Measurements from ENCODE around the gene MSI2. TPM values are rescaled to one million over a fixed set of nuclear protein-coding genes. Genes with fewer than 3 reads are reported as not detected.
A peak's percentile ranks its signal among the peaks of the same experiment; 100 is the strongest.

Gene MSI2
- total RNA-seq, 1 donor from 2014 or later, result 110 TPM

DNA sequence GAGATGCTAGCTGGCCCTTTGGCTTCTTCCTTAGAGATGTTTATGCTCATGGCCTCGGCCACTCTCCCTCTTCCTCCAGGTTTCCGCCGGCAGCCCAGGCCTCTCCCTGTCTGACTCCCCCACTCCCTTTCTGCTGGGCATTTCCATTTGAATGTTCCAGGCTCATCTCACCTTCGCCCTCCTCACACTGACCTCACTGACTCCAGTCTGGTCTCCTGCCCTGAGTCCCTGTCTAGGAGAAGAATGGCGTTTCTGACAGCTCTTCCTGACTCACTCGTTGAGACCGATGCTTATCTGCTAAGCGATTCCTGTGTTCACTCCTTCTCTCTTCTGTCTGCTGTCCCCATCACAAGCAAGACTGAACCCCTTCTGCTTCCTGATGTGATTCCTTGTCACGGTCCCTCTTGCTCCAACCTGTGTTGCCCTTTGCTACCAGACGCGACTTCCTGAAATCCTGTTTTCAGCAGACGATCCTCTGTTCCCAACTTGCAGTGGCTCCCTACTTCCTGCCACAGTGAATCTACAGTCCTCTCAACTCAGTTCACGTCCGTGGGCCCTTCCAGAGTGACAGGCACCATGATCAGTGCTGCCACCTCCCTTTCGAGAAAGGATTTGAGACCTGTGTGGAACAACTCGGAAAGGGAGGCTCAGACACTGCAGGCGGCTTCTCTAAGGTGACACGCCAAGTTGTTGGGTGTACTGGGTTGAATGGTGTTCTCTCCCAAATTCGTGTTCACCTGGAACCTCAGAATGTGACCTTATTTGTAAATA is 176.4 kb downstream of the MSI2 start:
- intact Hi-C loops (cut with DNase I), result no loop called here
- ATAC-seq (ENCODE audit: poor library complexity) (peak; percentile 8), DNase-seq (no peak)

DNA sequence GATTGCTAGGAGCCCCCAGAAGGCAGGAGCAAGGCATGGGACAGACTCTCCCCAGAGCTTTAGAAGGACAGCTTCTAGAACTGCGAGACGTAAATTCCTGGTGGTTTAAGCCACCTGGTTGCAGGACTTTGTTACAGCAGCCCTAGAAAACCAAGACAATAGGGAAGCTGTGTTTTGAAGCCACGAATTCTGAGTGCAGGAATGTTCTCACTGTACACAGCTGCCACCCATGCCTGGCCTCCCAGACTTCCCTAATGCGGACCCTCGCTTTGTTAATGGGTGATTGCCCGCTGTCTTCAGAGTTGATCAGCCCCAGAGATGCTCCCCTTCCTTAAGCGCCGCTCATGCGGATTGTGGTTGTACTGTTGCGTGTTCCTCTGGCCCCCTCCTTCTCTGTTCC is 177.1 kb downstream of the MSI2 start:
- DNase-seq (no peak), ATAC-seq (ENCODE audit: poor library complexity) (no peak)
- intact Hi-C loops (cut with DNase I), result no loop called here

DNA sequence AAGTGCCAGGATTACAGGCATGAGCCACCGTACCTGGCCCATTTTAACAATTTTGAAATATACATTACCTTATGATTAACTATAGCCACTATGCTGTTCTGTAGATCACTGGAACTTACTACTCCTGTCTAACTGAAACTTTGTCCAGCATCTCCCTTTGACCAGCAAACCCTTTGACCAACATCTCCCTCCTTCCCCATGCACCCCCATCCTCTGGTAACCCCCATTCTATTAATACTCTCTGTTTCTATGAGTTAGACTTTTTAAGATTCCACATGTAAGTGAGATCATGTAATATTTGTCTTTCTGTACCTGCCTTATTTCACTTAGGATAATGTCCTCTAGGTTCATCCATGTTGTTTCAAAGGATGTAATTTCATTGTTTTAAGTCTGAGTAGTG is 178.0 kb downstream of the MSI2 start:
- intact Hi-C loops (cut with DNase I), result no loop called here
- ATAC-seq (ENCODE audit: poor library complexity) (no peak), DNase-seq (no peak)

DNA sequence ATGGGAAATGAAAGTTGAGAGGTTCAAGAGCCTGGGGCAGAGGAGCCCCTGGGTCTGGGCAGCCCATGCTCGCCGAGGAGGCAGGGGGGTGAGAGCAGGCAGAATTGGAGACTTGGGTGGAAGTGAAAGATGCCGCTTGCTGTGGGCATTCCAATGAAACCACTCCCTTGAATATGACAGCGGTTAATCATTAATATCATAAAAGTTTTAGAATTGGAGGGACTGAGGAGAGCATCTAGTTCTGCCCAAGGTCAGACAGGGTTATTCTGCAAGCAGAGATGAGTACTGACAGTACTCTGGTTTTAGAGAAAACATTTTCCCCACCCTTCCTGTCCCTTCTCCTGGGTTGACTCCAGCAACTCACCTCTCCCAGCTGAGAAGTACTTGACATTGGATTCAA is 180.2 kb downstream of the MSI2 start:
- intact Hi-C loops (cut with DNase I), result no loop called here

DNA sequence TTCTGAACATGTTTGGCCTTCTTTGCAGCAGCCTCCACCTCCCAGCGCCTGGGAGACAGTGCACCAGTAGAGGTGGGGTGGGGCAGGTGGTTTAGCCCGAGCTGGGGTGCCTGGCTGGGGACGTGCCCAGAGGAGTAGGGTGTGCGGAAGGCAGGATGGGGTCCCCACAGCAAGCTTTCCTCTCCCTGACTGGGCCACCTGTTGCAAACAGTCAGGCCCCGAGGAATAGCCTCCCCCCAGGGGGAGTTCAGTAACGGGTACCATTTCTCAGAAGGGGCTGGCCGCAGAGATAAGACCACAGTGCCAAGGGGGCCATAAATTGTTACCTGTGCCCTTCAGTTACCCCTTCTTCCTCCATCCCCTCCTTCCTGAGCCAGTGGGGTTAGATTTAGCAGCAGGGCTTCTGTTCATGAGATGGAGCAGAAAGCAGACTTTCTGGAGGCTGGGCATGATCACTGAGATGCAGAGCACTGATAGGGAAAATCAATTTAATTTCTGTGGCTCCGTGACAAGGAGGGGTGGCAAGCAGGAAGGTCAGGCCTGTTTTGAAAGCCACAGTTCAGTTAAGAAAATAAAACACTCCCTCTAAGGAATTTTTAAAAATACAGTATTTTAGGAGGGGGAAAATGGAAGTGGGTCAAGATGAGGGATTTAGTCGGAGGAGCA is 181.9 kb downstream of the MSI2 start:
- intact Hi-C loops (cut with DNase I), result no loop called here
- DNase-seq (no peak), ATAC-seq (ENCODE audit: poor library complexity) (no peak)

More for the DNA sequence above, 180.2 kb downstream of the MSI2 start:
- DNase-seq (no peak), ATAC-seq (ENCODE audit: poor library complexity) (no peak)

DNA sequence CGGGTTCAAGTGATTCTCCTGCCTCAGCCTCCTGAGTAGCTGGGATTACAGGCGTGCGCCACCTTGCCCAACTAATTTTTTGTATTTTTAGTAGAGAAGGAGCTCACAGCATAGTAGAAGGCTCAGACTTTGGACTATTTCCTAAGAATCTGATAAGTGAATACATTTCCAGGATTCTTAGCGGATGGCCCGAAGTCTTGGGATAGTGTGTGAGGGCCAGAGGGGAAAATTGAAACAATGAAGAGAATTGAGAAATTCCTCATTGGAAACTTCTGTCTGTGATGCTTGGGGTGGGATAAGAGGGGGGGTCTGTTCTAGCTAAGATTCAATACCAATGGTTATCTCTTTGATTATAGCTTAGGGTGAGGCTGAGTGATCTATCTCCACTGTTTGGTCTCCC is 183.3 kb downstream of the MSI2 start:
- no peak for DNase-seq
- intact Hi-C loops (cut with DNase I), result loop anchor here (10.0 kb wide), 1 partner anchor 185 kb away; the partner anchor contains the start of gene MSI2
- ATAC-seq (ENCODE audit: poor library complexity), result no peak

DNA sequence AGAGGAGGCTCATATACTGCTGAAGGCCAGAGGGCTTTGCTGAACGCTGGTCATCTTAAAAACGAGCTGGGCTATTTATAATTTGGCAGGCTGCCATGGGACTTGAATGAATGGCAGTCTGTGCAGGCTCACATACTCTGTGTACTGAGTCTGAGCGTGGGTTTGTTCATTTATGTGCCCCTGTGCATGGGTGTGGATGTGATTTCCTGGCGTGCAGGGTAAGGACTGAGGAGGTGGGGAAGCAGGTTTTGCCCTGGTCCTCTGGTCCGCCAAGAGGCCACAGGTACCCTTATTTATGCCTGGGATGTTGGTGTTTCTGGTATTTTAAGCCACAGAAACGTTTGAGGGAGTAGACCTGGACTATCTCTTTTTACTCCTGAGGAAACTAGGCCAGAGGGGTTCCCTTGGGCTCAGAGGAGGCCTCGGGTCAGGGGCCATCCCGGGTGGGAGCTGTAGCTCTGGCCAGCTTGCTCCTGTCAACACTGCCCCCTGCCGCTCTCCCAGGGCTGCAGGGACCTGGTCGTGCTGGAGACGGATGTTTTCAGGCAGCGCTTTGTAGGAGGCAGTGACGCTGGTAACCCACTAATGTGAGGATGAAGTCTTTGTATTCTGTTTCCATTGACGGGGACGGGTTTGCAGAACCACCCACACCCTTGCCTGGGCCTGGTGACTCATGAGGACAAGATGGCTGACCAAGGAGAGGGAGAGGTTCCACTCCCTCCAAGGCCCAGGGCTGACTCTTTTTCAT is 184.4 kb downstream of the MSI2 start:
- DNase-seq, result peak; percentile 69
- peak; percentile 87 for ATAC-seq (ENCODE audit: poor library complexity)
- intact Hi-C loops (cut with DNase I), result loop anchor here (10.0 kb wide), 1 partner anchor 186 kb away; the partner anchor contains the start of gene MSI2

DNA sequence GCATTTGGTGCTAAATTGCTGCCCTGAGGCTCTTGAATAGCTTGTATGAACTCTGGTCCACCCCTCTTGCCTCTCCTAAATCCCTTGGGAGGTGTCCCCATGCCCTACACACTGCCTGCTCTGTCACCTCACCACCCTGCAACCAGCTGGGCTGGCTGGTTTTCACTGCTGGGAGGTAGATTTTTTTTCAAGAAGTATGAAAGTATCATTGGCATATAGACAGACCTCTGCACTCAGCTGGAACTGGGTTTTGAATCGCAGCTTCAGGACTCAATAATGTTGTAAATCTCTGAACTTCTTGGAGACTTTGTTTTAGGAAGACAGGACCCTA is 184.9 kb downstream of the MSI2 start:
- intact Hi-C loops (cut with DNase I), result loop anchor here (10.0 kb wide), 1 partner anchor 186 kb away; the partner anchor contains the start of gene MSI2
- DNase-seq (no peak), ATAC-seq (ENCODE audit: poor library complexity) (no peak)

DNA sequence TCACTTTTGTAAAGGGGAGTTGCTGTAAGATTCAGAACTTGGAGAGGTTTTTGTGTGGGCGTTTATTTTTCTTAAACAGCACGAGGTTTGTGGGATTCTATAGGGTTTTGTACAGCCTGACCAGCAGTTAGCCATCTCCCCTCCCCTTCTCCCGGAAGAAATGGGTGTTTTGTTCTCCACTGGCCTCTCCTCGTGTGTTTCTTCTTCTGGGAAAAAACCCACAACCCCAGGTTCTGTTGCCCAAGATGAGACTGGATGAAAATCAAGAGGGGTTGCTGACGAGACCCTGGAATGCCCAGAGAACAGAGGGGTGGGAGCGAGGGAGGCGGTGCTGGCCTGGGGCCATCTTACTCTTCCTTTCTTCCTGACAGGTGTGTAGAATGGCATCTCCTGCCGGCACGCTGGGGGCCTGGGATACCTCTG is 186.1 kb downstream of the MSI2 start:
- no peak for ATAC-seq (ENCODE audit: poor library complexity)
- DNase-seq, result no peak
- intact Hi-C loops (cut with DNase I), result loop anchor here (10.0 kb wide), 1 partner anchor 188 kb away; the partner anchor contains the start of gene MSI2

DNA sequence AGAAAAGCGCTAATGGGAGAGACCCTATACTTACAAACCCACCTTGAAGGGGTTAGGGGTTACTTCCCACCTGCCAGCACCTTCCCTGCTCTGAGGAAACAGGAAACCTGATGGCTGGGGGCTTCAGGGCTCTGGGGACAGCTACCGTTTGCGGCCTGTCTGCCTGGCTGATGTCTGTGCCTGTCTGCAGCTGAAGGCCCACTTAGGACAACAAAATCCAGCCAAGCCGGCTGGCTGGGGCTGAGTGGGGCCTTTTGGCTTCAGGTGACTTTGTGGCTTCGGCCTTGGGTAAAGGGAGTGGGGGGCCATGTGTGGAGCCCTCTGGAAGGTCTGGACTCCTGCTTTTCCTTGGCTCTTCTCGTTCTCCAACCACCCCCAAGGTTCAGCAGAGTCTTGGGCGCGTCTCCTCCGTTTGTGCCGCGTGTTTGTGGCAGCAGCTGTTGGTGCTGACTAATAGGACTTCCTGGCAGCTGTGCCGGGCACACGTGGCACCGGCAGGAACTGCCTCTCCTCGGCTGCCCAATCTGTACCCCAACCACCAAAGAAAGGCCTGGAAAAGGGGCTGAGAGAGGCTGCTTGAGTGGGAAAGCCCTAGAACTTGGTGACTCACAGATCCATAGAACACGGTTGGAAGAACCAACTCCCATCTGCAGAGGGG is 186.7 kb downstream of the MSI2 start:
- ATAC-seq (ENCODE audit: poor library complexity), result peak; percentile 51
- intact Hi-C loops (cut with DNase I), result loop anchor here (10.0 kb wide), 1 partner anchor 188 kb away; the partner anchor contains the start of gene MSI2
- DNase-seq, result peak; percentile 66

DNA sequence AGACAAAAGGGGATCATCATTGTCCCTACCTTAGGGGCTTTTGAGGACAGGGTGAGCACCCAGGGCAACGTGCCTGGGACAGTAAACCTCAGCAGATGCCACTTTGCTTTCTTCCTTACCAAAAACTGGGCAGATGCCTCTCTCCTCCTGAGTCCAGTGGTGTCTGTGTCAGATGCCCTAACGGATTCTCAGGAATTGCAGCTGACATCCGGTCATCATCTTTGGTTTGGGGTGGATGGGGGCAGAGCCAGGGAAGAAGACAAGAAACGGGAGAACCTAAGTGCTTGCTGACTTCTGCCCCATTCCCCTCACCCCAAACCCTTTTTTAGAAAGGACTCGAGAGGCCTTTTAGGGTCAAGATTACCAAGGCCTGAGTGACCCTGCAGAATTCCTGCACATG is 187.5 kb downstream of the MSI2 start:
- intact Hi-C loops (cut with DNase I), result loop anchor here (10.0 kb wide), 1 partner anchor 189 kb away; the partner anchor contains the start of gene MSI2
- ATAC-seq (ENCODE audit: poor library complexity) (no peak), DNase-seq (no peak)

DNA sequence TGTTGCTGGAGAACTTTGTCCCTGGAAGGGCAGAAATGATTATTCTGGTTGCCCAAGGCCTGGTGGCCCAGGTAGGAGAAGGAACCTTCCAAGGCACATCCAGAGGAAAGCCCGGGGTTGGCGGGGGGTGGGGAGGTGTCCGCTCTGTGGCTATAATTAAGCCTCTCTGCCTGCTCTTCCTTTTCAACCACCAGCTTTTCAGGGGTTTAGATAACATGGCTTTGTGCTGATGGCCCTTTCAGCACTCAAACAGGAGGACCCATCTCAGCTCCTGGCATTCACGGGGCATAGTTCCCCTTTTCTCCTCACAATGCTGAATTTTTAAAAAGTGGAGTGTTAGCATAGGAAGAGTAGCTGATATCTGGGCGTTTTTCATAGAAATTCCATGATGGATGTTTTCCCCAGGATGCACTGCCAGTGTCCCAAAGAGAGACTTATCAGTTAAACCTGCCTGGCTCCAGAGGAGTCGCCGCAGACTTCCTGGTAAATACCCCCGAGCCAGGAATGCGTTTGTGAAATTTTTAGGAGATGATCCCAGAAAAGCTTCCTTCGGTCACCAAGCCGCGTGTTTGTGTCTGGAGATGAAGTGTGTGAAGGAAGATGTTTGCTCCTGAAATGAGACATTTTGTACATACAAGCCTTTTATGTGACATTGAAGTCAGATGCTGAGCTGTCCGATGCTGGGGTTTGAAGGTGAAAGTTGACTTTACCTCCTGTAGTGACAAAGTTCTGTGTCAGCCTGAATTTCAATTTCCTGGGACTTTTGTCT is 188.5 kb downstream of the MSI2 start:
- no peak for ATAC-seq (ENCODE audit: poor library complexity)
- intact Hi-C loops (cut with DNase I), result loop anchor here (10.0 kb wide), 1 partner anchor 190 kb away; the partner anchor contains the start of gene MSI2
- no peak for DNase-seq

DNA sequence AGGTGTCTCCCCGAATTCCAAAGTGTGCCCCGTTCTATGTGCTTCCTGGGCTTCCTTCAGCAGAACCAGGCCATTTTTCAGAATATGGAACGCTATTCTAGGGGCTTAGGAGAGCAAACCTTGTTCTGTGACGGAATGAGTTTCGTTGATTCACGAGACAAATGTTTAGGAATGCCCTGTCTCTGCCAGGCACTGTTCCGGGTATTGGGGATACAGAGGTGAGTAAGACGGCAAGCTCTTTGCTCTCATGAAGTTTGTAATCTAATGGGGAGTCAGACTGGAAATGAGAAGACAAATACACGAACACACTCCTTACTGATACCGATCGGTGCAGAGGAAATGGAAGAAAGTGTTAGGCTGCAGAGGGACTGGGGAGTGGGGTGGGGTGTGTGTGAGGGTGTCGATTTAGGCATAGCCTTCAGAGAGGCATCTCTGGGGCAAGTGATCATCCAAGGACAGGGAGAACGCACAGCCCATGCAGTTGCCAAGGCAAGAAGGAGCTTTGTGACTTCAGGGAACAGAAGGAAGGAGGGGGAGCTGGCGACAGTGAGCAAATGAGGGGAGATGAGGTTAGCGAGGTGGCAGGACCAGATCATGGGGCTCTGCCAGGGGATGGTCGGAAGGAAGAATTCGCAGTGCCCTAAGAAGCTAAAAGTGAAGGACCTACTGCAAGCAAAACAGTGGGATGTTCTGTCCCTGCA is 189.6 kb downstream of the MSI2 start:
- intact Hi-C loops (cut with DNase I), result loop anchor here (10.0 kb wide), 1 partner anchor 191 kb away; the partner anchor contains the start of gene MSI2
- no peak for DNase-seq
- no peak for ATAC-seq (ENCODE audit: poor library complexity)

DNA sequence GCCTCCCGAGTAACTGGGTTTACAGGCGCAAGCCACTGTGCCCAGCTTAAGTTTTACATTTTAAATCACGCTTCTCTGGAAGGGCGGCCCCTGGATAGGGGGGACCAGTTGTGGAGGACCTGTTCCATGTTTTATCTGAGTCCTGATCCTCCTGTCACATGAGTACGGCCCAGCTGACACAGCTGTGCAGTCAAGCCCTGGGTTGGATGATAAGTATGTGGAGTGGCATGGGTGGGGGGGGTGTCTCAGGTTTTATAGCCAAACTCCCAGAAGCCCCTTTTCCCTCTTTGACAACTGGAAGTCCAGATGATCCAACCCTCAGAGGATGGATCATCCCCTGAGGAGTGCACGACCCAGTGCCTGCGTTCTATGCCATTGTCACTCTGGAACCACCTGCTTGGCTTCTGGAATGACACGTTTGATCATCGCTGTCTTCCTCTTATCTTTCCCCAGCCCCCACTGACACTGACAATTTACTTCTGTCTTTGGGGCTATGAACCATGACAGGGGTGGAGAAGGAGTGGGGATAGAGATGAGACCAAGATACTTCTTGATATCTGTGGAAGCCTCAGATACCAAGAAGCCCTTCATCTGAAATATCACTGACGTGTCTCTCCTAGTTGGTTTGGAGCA is 191.2 kb downstream of the MSI2 start:
- ATAC-seq (ENCODE audit: poor library complexity) (no peak), DNase-seq (no peak)
- intact Hi-C loops (cut with DNase I), result loop anchor here (10.0 kb wide), 1 partner anchor 193 kb away; the partner anchor contains the start of gene MSI2

DNA sequence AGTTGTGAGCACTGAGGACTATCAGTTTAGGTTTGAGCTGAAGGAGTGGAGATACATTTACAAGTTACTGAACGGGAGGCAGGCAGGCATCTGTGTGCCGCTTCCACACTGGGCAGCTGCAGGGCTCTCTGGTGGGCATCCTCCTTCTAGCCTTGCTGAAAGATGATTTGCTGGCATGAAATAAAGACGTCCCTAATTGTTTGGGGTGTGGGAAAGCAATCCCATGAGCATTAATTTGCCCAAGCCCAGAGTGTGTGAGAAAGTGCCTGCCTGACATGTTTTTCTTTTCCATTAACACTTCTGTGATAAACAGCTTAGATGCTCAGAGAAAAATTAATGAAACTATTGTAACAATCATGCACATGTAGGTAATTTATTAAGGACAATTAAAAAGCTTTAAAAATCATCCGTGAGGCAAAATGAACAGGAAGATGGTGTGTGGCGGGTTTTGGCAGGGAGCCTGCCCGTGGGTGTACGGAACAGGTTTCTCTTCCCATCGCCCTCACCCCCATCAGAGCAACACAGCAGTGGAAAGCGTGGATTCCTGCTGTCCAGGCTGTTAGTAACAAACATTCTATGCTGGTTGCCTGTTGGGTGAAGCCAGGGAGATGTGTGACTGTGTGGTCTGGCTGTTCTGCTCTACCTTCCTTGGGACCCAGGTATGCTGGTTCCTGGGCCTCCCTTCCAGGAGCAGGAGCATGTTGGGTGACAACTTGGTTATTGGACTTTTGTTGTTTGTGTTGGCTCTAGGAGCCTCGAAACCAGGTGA is 191.9 kb downstream of the MSI2 start:
- intact Hi-C loops (cut with DNase I), result loop anchor here (10.0 kb wide), 1 partner anchor 193 kb away; the partner anchor contains the start of gene MSI2
- no peak for ATAC-seq (ENCODE audit: poor library complexity)
- no peak for DNase-seq

DNA sequence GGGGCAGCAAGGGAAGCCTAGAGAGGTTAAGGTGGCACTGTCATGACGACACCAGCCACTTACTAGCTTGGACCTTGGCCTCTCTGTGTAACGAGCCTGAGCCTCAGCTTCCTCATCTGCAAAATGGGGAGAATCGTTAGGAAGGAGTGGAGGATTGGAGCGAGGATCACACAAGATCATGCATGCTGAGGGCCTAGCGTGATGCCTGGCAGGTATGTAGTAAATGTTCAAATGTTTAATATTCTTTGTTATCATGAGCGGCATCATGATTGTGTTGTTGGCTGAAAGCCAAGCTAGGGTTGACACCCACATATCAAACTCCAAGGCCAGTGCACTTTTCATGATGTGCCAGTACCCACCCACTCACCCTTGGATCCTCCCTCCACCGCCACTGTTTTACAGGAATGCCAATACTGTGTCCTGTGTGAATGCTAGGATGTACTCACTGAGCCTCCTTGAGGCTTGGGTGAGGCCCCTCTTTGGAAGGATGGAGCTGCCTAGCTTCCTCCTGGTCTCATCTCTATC is 192.5 kb downstream of the MSI2 start:
- ATAC-seq (ENCODE audit: poor library complexity), result no peak
- intact Hi-C loops (cut with DNase I), result loop anchor here (10.0 kb wide), 1 partner anchor 194 kb away; the partner anchor contains the start of gene MSI2

More for the DNA sequence above, 192.5 kb downstream of the MSI2 start:
- no peak for DNase-seq

All from Right ventricle myocardium superior (tissue), 1 donor.